ENCODE measurements around the gene COX19. TPM values are rescaled to one million over a fixed set of nuclear protein-coding genes. Genes with fewer than 3 reads are reported as not detected.

Gene COX19
- total and polyA plus RNA-seq, 2 of the 13 experiments (the other 11 are each of a cell fraction or from before 2014, with no cell fraction given): 11.5 to 21.7 TPM

- TF ChIP-seq ARID3A (IDR thresholded peaks at IDR 0.05; ENCODE audit: low read depth, low read length): no peak
- peak; percentile 78 for TF ChIP-seq ZEB1 (IDR thresholded peaks at IDR 0.05; ENCODE audit: insufficient replicate concordance, low read depth)
- TF ChIP-seq ZNF34 (CRISPR knock-in tag; IDR thresholded peaks at IDR 0.05; ENCODE audit: borderline replicate concordance): peak; percentile 78; the same call in 1 of the 2 replicates
- TF ChIP-seq SKI (IDR thresholded peaks at IDR 0.05; ENCODE audit: partially characterized antibody): no peak
- TF ChIP-seq FOXA3 (CRISPR knock-in tag; IDR thresholded peaks at IDR 0.05): peak; percentile 55
- TF ChIP-seq FOXC1 (CRISPR knock-in tag; IDR thresholded peaks at IDR 0.05; ENCODE audit: borderline replicate concordance): no peak; the same call in 1 of the 2 replicates
- TF ChIP-seq ZNF782 (CRISPR knock-in tag; IDR thresholded peaks at IDR 0.05; ENCODE audit: borderline replicate concordance): peak; percentile 97
- peak; percentile 75; the same call in 1 of the 2 replicates for TF ChIP-seq ZBTB42 (CRISPR knock-in tag; IDR thresholded peaks at IDR 0.05)
- no peak for TF ChIP-seq EZH2 (conservative IDR thresholded peaks at IDR 0.05; ENCODE audit: low read depth, low read length)
- TF ChIP-seq ZNF790 (CRISPR knock-in tag; IDR thresholded peaks at IDR 0.05; ENCODE audit: borderline replicate concordance): peak; percentile 99
- TF ChIP-seq WIZ (CRISPR knock-in tag; IDR thresholded peaks at IDR 0.05): peak; percentile 48; the same call in 1 of the 2 replicates
- peak; percentile 86; the same call in 1 of the 2 replicates for TF ChIP-seq ZNF280B (CRISPR knock-in tag; IDR thresholded peaks at IDR 0.05; ENCODE audit: borderline replicate concordance)
- TF ChIP-seq ZNF574 (CRISPR knock-in tag; IDR thresholded peaks at IDR 0.05): peak; percentile 80
- TF ChIP-seq MTA1 (CRISPR knock-in tag; IDR thresholded peaks at IDR 0.05; ENCODE audit: borderline replicate concordance): peak; percentile 82
- TF ChIP-seq EEA1 (CRISPR knock-in tag; IDR thresholded peaks at IDR 0.05; ENCODE audit: borderline replicate concordance): 0 out of 2 replicates have a peak, but pooled peaks have one; percentile 67
- TF ChIP-seq ATF3 (CRISPR knock-in tag; IDR thresholded peaks at IDR 0.05): 0 out of 2 replicates have a peak, but pooled peaks have one; percentile 19
- TF ChIP-seq HNRNPK (IDR thresholded peaks at IDR 0.05; ENCODE audit: low read depth, low read length, poor library complexity, severe bottlenecking): no peak
- peak; percentile 88 for TF ChIP-seq ZNF18 (CRISPR knock-in tag; IDR thresholded peaks at IDR 0.05; ENCODE audit: insufficient replicate concordance)
- peak; percentile 84; the same call in 1 of the 2 replicates for TF ChIP-seq ZFP90 (CRISPR knock-in tag; IDR thresholded peaks at IDR 0.05; ENCODE audit: borderline replicate concordance)
- TF ChIP-seq ZFP36L1 (CRISPR knock-in tag; IDR thresholded peaks at IDR 0.05): peak; percentile 98
Observed at GRCh38 chr7:957418-958220, 17.7 kb downstream of the COX19 start (continued).
